Muscle of arm (tissue), 12 donors: ENCODE data around the gene L3MBTL1. TPM values are rescaled to one million over a fixed set of nuclear protein-coding genes. Genes with fewer than 3 reads are reported as not detected.
A peak's percentile ranks its signal among the peaks of the same experiment; 100 is the strongest.

Experiments
- DNase-seq: peaks from one replicate; pipeline ENCODE4 v3.0.0-alpha.2; 2013
- polyA plus RNA-seq, 12 donors: library from polyadenylated mRNA; unstranded; fragments of 120-200 nt; gene quantifications; one replicate each; pipeline ENCODE4 v1.2.1, GENCODE V29; 2013; ENCODE audit not compliant: insufficient read length in 12 of 12

L3MBTL1 gene
- polyA plus RNA-seq, 12 donors, result 3.6 to 15.9 (median 9.2) TPM; not detected in 1

DNA sequence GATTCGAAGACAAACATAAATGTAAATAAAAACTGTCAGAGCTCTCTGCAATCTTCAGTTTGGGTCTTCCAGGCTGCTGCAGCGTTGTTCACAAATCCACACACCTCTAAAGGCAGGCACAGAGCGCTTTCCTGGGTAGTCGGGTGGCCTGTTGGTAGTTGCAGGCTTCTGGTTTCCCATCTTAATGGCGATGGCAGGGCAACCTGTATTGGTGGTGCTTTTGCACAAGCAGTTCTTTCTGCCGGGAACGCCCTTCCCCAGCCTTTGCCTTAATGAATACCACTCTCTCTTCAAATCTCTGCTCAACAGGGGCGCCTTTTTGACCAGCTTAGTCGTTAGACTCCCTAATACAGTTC is 82.5 kb downstream of the L3MBTL1 start:
- no peak for DNase-seq

DNA sequence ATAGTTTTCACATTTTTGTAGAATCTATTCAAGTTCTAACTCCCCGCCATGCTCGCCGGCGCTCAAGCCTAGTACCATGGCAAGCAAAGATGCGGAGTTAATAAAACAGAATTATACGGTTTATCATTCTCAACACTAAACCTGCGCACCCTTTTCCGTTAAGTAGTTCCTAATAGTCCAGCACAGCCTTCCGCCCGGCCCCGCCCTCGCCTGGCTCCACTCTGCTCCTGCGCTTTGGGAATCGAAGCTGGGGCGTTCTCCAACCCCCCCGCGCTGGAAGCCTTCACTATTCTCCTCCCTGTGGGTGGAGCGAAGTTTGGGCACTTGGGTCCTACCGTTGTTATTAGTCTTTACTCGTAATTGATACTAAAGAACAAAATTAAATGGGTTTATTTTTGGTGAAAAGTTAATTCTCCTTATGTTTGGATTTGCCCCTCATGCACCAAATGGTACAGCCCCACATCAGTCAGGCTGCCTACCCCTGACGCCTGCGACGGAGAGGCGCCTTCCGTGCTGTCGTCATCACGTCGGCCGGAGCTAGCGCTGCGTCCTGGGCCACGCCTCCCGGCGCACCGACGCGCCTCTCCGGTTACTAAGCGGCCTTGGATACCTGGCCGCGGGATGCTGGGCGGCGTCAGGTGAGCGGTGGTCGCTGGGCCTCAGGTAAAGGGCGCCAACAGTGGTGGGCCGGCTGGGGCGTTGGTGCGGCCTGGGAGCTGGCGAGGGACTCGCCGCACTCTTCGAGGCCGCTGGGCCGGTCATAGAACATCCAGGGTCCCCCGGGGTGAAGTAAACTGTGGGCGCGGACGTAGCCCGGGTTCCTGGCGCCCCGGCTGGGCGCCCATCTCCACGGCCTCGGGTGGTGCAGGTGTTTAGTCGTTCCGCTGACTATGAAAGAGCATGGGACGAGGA is 83.2 kb downstream of the L3MBTL1 start, which contains the start of gene IFT52:
Gene IFT52 (plus strand): TSS at position 546 of the 912 bp plus-strand sequence. CDS start 3,762 bp downstream, outside the sequence.
- DNase-seq, result peak; percentile 96

Other genes with a start within 250 kb of the L3MBTL1 start
- 100 to 1,000 TPM; 104 to 844 (median 167) TPM for gene SRSF6, start 49.8 kb upstream of the L3MBTL1 start, polyA plus RNA-seq
- gene SGK2, start 51.3 kb downstream of the L3MBTL1 start, polyA plus RNA-seq, result 1 to 10 TPM in 5 of 12 donors, under 1 TPM in 5, not detected in 2; 0.29 to 6.3 (median 1.2) TPM
- gene IFT52, start 83.2 kb downstream of the L3MBTL1 start, polyA plus RNA-seq, result 10 to 100 TPM in 10 of 12 donors, not detected in 2; 21.9 to 42.7 (median 30.4) TPM
- 10 to 100 TPM in 11 of 12 donors, not detected in 1; 10.2 to 32.3 (median 14.1) TPM for gene MYBL2, start 159.4 kb downstream of the L3MBTL1 start, polyA plus RNA-seq
- gene GTSF1L, start 219.3 kb downstream of the L3MBTL1 start, polyA plus RNA-seq, result not detected